ENCODE data around the gene ARFGAP2.
"Not testable (repeated sequence)": the region's sequence is repeated elsewhere in the genome, so short reads cannot be mapped to it uniquely, and the experiment has no call there.

ARFGAP2 gene

GRCh38 chr11:47215366-47215910 lies 38.8 kb upstream of the ARFGAP2 start:
- ChIA-PET CTCF (interaction anchor here (1.7 to 2.6 kb wide), 2 partner anchors 30 to 36 kb away, joined by 6 to 11 read pairs; no protein-coding TSS in a partner anchor), POLR2A (ENCODE audit: low non-redundant PET) (interaction anchor here (1.3 to 3.2 kb wide), 4 partner anchors 21 to 37 kb away, joined by 3 to 70 read pairs (median 10); partner anchors contain the start of gene PACSIN3)
- no peak for DNase-seq (ENCODE audit: low spot score)
- TF ChIP-seq CTCF (conservative IDR thresholded peaks at IDR 0.05; ENCODE audit: low read depth) = no peak
- peak overlapping the region; percentile 99 for H3K27ac ChIP-seq

DNA sequence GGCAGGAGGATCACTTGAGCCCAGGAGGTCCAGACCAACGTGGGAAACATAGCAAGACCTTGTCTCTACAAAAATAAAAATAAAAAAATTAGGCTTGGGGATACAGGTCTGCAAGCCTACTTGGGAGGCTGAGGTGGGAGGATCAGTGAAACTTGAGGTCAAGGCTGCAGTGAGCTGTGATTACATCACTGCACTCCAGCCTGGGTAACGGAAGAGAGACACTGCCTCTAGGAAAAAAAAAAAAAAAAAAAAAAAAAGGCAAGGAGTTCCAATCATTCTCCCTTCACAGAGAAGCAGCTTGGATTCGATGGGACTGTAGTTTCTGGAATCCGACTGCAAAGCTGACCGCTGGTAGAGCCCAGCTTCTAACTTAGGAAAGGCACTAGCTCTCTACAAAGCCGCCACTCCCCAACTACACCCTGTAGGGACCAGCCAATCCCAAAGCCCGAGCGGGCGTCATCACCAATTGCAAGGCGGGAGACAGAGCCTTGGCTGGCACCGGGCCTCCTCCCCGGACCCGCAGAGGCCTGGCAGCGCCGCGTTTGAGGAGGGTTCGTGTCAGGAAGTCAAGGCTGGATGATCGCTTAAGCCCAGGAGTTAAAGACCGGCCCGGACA lies 37.4 kb upstream of the ARFGAP2 start:
- ChIA-PET CTCF (interaction anchor here (0.6 to 1.7 kb wide), 2 partner anchors 34 to 37 kb away, joined by 3 to 6 read pairs; partner anchors contain the start of gene ARFGAP2), POLR2A (ENCODE audit: low non-redundant PET) (interaction anchor here (0.6 to 3.2 kb wide), 8 partner anchors 10 to 505 kb away, joined by 3 to 70 read pairs (median 6); partner anchors contain the start of gene PACSIN3)
- TF ChIP-seq CTCF (conservative IDR thresholded peaks at IDR 0.05; ENCODE audit: low read depth) = no peak
- peak overlapping the region; percentile 99 for H3K27ac ChIP-seq
- DNase-seq (ENCODE audit: low spot score) = peak; percentile 93

DNA sequence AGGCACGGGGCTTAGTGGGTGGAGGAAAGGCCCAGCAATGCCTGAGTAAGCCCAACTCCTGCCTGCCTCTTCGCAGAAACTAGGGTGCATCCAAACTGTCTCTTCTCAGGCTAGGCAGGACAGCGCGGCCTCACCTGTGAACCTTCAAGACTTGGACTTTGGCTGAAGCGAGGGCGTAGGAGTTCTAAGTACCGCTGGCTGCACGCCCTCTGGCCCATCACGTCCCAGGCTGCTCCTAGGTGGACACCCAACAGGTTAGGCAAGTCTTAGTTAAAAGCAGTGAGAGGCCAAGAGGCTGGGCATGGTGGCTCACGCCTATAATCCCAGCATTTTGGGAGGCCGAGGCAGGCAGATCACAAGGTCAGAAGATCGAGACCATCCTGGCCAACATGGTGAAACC lies 36.3 kb upstream of the ARFGAP2 start:
- POLR2A ChIA-PET (ENCODE audit: low non-redundant PET) = no interaction called here
- no peak for DNase-seq (ENCODE audit: low spot score)
- CTCF ChIA-PET = no interaction called here
- TF ChIP-seq CTCF (conservative IDR thresholded peaks at IDR 0.05; ENCODE audit: low read depth) = no peak
- H3K27ac ChIP-seq = peak overlapping the region; percentile 99

DNA sequence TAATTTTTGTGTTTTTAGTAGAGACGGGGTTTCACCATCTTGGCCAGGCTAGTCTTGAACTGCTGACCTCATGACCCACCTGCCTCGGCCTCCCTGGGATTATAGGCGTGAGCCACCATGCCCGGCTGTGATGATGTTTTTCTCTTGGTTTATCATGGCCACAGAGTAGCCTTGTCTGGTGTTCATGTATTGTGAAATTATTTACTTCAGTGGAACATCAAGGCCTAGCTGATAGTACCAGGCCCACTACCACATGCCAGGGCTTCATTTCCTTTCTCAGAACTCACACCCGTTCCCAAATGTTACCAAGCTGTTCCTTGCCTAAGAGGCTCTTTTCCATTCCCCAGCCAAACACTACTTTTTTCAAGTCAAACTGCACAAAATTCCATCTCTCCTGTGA lies 31.9 kb upstream of the ARFGAP2 start:
- no peak overlapping the region for H3K27ac ChIP-seq
- POLR2A ChIA-PET (ENCODE audit: low non-redundant PET) = no interaction called here
- no peak for DNase-seq (ENCODE audit: low spot score)
- CTCF ChIA-PET = no interaction called here
- no peak for TF ChIP-seq CTCF (conservative IDR thresholded peaks at IDR 0.05; ENCODE audit: low read depth)

- POLR2A ChIA-PET (ENCODE audit: low non-redundant PET); H3K27ac ChIP-seq; CTCF ChIA-PET; DNase-seq (ENCODE audit: low spot score): not testable (repeated sequence)
Observed at GRCh38 chr11:47208008-47208552, 31.4 kb upstream of the ARFGAP2 start.

DNA sequence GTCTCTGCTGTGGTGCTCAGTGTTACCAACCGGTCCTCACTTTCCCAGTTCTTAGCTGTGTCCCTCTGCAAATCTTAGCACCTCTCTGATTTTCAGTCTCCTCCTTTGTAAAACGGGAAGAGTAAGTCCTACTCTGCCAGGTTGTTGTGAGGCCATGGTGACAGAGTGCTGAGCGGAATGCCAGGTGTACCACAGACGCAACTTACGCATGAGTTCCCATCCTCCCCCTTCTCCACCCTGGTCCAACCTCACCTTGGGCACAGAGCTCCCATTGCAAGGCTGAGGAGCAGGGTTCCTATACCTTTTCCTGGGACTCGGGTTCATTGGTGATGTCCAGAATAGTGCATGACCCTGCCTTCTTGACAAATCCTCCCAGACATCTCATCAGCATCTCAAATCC lies 30.8 kb upstream of the ARFGAP2 start:
- no peak for DNase-seq (ENCODE audit: low spot score)
- no peak overlapping the region for H3K27ac ChIP-seq
- POLR2A ChIA-PET (ENCODE audit: low non-redundant PET) = no interaction called here
- CTCF ChIA-PET = interaction anchor here (0.5 kb wide), 1 partner anchor 364 kb away, joined by 3 read pairs; no protein-coding TSS in a partner anchor
- no peak for TF ChIP-seq CTCF (conservative IDR thresholded peaks at IDR 0.05; ENCODE audit: low read depth)

GRCh38 chr11:47206577-47206976 lies 29.9 kb upstream of the ARFGAP2 start:
- H3K27ac ChIP-seq; DNase-seq (ENCODE audit: low spot score); CTCF ChIA-PET: not testable (repeated sequence)
- POLR2A ChIA-PET (ENCODE audit: low non-redundant PET) = interaction anchor here (0.7 to 1.0 kb wide), 2 partner anchors 12 to 426 kb away, joined by 4 to 9 read pairs; no protein-coding TSS in a partner anchor
